Cardiac muscle cell (in vitro differentiated cells and primary cell): ENCODE measurements around the gene RNU4-1. TPM values are rescaled to one million over a fixed set of nuclear protein-coding genes. Genes with fewer than 3 reads are reported as not detected.

Experiments used
- DNase-seq, 2 donors: peaks; one replicate each; pipeline versions ENCODE4 v3.0.0 to v3.0.0-alpha.2; 2010 to 2017; ENCODE audit warnings: low read depth in 1 of 2, low spot score in 1 of 2
- H3K27ac ChIP-seq: fragments of 200-600 bp; sonication (generic); 2 replicates; pipeline ENCODE4 v1.5.1; 2016
- H3K27me3 ChIP-seq: fragments of 200-600 bp; sonication (generic); 2 replicates; pipeline ENCODE4 v1.6.0; 2016; ENCODE audit warnings: control low read depth
- H3K36me3 ChIP-seq: fragments of 200-600 bp; sonication (generic); 2 replicates; pipeline ENCODE4 v1.5.1; 2016; ENCODE audit warnings: control low read depth
- H3K4me1 ChIP-seq: fragments of 200-600 bp; sonication (generic); 2 replicates; pipeline ENCODE4 v1.8.1; 2017; ENCODE audit warnings: low read depth, mild to moderate bottlenecking, mixed run types
- H3K4me3 ChIP-seq: fragments of 200-600 bp; sonication (generic); 2 replicates; pipeline ENCODE4 v1.5.1; 2016; ENCODE audit warnings: mild to moderate bottlenecking
- H3K9me3 ChIP-seq: fragments of 200-600 bp; sonication (generic); 2 replicates; pipeline ENCODE4 v1.5.1; 2017; ENCODE audit warnings: low read depth, mild to moderate bottlenecking, control low read depth
- polyA plus RNA-seq: library from polyadenylated mRNA; unstranded; fragments of >200 nt; fragmentation: Nextera tagmentation; extraction: Ambion mirVana; gene quantifications from 2 replicates; pipeline ENCODE4 v1.2.1, GENCODE V29; 2016
- total RNA-seq: library from RNA; depleted of rRNA; stranded (reverse); fragments of >200 nt; gene quantifications from 2 replicates; pipeline ENCODE4 v1.2.3, GENCODE V29; 2016
- TF ChIP-seq, protein P1 (sequence below): IDR thresholded peaks from 2 replicates; pipeline ENCODE4 v1.5.1; 2012; ENCODE audit warnings: low read depth, mild to moderate bottlenecking, low read length

RNU4-1 gene
- total and polyA plus RNA-seq, 2 experiments from 2014 or later: not detected

DNA sequence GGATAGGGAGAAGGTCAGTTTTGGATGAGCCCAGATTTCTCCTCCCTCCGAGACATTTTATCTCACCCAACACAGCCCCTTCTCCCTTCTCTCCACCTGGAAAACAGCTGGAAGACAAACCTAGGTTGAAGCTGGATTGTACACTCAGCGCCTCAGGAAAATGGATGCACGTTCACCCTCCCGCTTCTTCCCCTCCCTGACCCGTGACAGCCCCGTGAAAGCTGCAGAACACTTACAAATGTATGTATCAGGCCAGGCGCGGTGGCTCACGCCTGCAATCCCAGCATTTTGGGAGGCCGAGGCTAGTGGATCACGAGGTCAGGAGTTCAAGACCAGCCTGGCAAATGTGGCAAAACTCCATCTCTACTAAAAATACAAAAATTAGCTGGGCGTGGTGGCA is 5.5 kb downstream of the RNU4-1 start:
- TF ChIP-seq, protein P1, sequence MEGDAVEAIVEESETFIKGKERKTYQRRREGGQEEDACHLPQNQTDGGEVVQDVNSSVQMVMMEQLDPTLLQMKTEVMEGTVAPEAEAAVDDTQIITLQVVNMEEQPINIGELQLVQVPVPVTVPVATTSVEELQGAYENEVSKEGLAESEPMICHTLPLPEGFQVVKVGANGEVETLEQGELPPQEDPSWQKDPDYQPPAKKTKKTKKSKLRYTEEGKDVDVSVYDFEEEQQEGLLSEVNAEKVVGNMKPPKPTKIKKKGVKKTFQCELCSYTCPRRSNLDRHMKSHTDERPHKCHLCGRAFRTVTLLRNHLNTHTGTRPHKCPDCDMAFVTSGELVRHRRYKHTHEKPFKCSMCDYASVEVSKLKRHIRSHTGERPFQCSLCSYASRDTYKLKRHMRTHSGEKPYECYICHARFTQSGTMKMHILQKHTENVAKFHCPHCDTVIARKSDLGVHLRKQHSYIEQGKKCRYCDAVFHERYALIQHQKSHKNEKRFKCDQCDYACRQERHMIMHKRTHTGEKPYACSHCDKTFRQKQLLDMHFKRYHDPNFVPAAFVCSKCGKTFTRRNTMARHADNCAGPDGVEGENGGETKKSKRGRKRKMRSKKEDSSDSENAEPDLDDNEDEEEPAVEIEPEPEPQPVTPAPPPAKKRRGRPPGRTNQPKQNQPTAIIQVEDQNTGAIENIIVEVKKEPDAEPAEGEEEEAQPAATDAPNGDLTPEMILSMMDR: no peak
- no peak overlapping the region for H3K4me3 ChIP-seq
- H3K27ac ChIP-seq: peak overlapping the region; percentile 92
- H3K9me3 ChIP-seq: no peaks in the 10 kb centered on the region
- no peak for DNase-seq
- H3K36me3 ChIP-seq: no peaks in the 10 kb centered on the region
- H3K4me1 ChIP-seq: peaks cover 12% of the 10 kb centered on the region
- H3K27me3 ChIP-seq: no peaks in the 10 kb centered on the region

DNA sequence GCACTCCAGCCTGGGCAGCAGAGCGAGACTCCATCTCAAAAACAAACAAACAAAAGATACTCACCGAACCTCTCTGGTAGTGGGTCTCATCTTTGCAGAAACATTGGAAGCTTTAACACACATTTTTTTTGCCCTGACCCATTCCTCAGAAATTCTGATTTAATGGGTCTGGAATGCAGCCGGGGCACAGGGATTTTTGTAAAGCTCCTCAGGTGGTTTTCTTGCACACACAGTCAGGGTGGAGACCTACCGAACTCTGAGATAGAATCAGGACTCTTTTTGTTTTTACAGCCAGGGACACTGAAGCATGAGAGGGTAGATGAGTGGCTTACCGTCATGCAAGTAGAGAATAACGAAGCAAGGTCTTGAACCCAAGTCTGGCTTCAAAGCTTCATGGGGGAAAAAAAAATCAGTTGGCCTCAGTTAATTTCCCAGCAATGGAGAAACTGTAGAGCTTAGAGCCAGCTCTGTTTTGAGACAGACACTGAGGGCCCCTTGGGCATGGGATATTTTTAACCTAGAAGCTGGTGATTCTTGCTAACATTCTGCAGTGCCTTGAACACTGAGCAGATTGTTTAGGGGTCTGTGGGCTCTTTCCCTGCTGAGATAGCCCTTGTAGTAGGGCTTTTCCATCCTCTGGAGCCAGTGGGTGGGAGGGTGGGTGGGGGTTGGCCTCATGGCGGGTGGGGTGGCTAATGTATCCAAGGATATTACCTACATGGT is 6.1 kb downstream of the RNU4-1 start:
- Histone ChIP-seq H3K9me3 (no peaks in the 10 kb centered on the region), H3K27ac (peak overlapping the region; percentile 92), H3K27me3 (no peaks in the 10 kb centered on the region), H3K4me3 (no peak overlapping the region), H3K4me1 (peaks cover 12% of the 10 kb centered on the region), H3K36me3 (no peaks in the 10 kb centered on the region)
- peak in 1 of 2 donors; percentile 28 for DNase-seq
- TF ChIP-seq, protein P1: no peak

DNA sequence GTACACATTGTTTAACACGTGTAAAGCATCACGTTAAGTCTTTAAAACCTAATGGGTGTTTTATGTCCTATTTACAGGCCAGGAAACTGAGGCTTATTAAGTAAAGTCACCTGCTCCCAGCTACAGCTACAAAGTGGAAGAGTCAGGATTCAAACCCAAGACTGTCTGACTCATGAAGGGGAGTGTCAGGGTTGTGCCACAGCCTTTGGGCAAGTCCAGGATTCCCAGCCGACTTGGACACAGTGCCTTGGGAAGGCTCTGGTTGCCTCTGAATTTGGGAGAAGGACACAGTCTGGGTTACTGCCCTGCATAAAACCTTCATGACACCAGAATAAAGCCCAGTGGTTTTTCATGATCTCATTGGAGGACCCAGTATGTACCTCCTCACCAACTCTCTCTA is 8.7 kb downstream of the RNU4-1 start:
- TF ChIP-seq, protein P1: no peak
- H3K36me3 ChIP-seq: no peaks in the 10 kb centered on the region
- H3K4me3 ChIP-seq: no peak overlapping the region
- DNase-seq: no peak
- no peaks in the 10 kb centered on the region for H3K9me3 ChIP-seq
- H3K4me1 ChIP-seq: peaks cover 12% of the 10 kb centered on the region
- no peak overlapping the region for H3K27ac ChIP-seq
- no peaks in the 10 kb centered on the region for H3K27me3 ChIP-seq

DNA sequence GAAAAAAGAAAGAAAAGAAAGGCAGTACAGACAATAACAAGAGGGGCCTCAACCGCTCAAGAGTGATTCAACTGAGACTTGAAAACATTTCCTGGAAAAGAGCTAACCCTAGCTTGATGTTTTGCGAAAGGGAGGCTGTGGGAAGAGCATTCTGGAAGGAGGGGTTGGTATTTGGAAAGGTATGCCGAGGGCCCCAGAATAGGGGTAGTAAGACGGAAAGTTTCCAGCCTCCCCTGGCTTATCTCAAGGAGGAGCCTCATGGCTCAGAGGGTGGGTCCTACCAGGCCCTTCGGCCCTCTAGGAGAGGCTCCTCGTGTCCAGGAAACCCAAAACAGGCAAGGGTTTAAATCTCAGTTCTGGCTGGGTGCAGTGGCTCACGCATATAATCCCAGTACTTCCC is 9.7 kb downstream of the RNU4-1 start:
- Histone ChIP-seq H3K4me3 (no peak overlapping the region), H3K27me3 (no peaks in the 10 kb centered on the region), H3K27ac (peak overlapping the region; percentile 48), H3K36me3 (no peaks in the 10 kb centered on the region), H3K4me1 (peaks cover 12% of the 10 kb centered on the region), H3K9me3 (no peaks in the 10 kb centered on the region)
- DNase-seq: peak; percentile 24 to 49
- TF ChIP-seq, protein P1: no peak

DNA sequence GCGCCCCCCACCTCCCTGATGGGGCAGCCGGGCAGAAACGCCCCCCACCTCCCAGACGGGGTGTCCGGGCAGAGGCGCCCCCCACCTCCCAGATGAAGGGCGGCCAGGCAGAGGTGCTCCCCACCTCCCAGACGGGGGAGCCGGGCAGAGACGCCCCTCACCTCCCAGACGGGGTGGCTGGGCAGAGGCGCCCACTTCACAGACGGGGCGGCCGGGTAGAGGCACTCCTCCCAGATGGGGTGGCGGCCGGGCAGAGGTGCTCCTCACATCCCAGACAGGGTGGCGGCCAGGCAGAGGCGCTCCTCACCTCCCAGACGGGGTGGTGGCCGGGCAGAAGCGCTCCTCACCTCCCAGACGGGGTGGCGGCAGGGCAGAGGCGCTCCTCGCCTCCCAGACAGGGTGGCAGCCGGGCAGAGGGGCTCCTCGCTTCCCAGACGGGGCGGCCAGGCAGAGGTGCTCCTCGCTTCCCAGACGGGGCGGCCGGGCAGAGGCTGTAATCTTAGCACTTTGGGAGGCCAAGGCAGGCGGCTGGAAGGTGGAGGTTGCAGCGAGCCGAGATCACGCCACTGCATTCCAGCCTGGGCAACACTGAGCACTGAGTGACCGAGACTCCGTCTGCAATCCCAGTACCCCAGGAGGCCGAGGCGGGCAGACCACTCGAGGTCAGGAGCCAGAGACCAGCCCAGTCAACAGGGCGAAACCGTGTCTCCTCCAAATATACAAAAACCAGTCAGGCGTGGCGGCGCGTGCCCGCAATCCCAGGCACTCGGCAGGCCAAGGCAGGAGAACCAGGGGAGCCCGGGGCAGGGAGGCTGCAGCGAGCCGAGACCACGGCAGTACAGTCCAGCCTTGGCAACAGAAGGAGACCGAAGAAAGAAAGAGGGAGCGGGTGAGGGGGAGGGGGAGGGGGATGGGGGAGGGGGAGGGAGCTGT is 14.6 kb downstream of the RNU4-1 start:
- Histone ChIP-seq H3K4me3 (no peak overlapping the region), H3K36me3 (no peaks in the 10 kb centered on the region), H3K27ac (no peak overlapping the region), H3K27me3 (no peaks in the 10 kb centered on the region), H3K4me1 (no peaks in the 10 kb centered on the region), H3K9me3 (no peaks in the 10 kb centered on the region)
- no peak for DNase-seq
- TF ChIP-seq, protein P1: no peak
